ENCODE results near the gene KCNH4. TPM values are rescaled to one million over a fixed set of nuclear protein-coding genes. Genes with fewer than 3 reads are reported as not detected.

Gene KCNH4
- total RNA-seq: 0.21 TPM in 1 of 2 replicates, not detected in the other

DNA sequence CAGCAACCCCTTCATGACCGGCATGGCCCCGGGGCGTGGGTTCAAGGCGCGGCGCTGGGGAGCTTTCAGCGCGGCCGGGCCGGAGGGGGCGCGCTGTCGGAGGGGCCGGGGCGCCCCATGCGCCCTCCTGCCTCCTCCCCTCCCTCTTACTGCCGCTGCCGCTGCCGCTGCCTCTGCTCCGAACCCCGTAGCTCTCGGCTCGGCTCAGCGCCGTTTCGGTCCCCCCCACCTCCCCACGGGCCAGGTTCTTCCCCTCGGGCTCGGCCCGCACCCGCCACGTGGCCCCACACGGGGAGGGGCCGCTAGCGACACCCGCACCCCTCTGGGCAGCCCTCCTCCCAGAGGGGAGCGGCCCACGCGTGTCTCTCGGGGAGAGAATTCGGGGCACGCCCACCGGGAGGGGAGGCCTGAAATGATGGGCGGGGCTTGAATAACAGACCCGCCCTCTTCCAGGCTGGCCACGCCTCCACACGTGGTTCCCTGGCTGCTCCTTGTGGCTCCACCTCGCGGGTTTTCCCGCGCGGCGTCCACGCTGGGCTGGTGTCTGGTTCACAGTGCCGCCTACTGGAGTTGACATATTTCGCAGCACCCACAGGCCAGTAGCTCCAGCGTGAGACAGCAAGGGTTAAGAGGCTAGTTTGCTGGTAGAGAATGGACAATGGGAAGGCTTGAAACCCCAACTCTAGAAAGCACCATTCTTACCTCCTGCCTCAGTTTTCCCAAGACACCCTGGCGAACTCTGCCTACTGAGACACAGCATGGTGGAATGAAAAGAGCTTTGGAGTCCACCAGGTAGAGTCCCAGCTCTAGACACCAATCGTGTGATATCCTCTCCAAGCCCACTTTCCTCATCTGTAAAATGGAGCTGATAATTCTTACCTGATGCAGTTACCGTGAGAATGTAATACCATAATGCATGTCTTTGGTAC lies at the start of gene KCNH4:
KCNH4 (minus strand) TSS at position 221 of the 929 bp plus-strand sequence; CDS start at position 24, 197 bp downstream.

DNA sequence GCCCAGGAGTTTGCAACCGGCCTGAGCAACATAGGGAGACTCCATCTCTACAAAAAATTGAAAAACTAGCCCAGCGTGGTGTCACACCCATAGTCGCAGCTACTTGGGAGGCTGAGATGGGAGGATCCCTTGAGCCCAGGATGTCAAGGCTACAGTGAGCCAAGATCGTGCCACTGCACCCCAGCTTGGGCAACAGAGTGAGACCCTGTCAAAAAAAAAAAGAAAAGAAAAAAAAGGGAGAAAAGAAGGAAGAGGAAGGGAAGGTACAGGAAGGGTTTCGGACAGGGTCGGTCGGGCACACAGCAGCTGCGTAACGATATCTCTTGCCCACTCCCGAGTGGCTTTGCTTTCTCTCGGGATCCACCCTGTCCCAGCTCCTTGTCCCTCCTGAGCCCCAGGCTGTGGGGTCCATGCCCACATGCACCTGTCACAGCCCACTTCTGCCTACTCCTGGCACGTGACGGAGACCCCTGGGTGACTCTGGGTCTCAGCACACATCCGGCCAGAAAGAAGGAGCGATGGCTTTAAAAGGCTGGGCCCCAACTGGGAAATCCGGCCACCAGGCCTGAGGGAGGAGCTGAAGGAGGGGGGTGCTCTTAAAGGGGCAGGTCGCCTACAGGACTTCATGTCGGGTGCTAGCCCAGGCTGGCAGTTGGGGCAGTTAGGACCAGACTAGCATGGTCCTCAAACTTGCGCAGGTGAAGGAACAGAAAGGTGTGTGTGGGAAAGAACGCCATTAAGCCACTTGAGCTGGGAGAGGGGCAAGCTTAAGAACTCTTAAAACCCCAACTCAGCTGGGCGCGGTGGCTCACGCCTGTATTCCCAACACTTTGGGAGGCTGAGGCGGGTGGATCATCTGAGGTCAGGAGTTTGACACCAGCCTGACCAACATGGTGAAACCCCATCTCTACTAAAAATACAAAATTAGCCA lies 13.3 kb upstream of the KCNH4 start, which contains the start of gene GHDC:
GHDC (minus strand) TSS at position 526 of the 931 bp plus-strand sequence. CDS start 913 bp downstream, outside the sequence.

DNA sequence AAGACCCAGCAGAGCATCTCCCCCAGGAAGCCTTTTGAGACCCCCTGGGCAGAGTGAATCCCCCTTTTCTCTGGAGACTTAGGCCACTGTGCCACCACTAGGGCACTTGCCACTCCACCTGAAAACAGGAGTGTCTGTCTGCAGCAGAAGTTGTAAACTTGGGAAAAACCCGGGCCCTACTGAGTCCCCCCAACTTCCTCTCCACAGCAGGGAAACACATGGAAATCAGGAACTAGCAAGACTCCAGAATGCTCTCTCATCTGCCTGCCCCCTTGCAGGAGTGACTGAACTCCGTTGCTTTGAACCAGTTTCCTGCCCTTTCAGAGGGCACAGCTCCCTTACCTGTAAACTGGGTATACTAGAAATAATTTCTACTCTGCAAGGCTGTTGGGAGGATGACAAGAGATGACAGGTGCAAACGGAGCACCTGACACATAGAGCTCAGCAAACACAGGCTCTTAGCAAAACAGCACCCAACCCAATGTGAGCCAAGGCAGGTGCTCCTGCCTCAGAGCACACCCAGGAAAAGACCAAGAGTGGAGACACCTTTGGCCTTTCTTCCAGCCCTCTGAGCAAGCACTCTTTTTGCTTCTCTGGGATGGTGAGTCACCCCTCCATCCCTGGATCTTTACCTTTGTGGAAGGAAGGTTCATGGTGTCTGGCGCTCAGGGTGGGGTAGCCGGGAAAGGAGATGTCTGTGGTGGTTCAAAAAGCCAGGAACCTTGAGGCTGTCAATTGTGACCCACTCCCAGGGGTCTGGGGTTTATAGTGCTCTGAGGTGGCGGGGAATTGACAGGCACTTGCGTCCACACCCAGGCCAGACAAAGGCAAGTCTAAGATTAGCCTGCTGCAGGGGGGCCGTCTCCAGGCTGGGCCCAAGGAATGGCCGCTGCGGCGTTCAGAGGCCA lies 4.0 kb upstream of the KCNH4 start, which contains the start of gene HCRT:
HCRT (minus strand) TSS at position 740 of the 908 bp plus-strand sequence; CDS start at position 653, 87 bp downstream.

DNA sequence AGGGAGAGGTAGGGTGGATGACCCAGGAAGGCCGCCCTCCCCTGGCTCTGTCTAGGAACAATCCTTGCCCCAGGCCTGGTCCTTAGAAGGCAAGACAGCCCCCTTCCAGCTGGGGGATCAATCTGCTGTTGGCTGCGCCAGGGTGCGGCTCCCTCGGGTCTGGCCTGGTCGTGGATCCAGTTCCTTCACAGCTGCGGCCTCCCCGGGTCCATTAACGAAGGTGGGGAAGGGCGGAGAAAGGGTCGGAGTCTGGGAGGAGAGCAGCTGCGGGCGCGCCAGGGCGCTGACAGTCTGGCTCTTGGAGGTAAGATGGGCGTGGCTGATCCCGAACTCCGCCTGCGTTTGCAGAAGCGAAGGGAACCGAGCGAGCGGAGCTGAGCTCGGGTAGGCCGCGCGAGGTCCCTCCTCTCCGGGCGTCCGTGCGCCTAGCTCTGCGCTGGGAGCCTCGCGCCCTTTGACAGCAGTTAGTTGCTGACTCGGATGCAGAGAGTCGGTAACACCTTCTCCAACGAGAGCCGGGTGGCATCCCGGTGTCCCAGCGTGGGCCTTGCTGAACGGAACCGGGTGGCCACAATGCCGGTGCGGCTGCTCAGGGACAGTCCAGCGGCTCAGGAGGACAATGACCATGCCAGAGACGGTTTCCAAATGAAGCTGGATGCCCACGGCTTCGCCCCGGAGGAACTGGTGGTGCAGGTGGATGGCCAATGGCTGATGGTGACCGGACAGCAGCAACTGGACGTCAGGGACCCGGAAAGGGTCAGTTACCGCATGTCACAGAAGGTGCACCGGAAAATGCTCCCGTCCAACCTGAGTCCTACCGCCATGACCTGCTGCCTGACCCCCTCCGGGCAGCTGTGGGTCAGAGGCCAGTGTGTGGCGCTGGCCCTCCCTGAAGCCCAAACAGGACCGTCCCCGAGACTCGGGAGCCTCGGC lies 58.3 kb downstream of the KCNH4 start, which contains the start of gene HSPB9:
HSPB9 (plus strand) TSS at position 434 of the 933 bp plus-strand sequence; CDS start at position 481, 47 bp downstream.

DNA sequence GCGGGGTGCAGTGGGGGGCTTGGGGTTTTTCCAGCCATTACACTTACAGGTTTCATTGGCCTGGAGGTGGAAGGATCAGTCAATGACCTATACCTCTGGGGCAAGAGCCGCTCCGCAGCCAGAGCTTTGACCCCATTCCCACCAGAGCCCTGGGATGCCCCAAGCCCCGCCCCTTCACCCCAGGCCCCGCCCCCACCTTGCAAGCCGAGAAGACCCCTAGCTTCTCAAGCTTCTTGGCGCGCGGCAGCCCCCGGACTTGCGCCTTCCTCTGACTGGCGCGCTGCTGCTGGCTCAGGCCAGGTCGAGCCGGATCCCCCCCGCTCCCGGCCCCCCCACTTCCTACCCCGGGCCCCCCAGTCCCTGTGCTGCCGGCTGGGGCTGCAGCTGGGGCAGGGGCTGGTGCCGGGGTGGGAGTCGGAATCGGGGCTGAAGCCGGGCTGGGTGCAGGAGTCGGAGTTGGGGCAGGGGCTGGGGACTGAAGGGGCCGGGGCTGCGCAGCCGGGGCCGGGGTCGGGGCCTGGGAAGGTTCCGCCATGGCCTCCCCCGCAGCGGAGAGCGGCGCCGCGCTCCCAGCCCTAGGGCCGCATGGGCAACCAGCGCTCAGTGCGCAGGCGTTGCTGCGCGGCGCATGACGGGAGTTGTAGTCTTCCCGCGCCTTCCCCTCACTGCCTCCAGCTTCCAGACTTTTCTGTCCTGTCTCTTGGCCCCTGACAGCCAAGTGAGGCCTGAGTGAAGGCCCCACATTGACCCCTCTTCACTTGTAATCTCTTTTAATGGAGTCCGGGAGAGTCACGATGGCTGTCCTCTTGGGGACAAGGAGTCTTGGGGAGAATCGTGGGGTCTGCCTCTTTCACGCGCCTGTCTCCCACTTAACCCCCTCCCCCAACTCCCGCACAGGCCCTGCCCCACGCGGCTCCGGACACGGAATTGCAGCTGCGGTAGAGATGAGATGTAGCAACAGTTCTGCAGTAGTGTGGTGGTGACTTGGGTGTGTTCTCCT lies 59.9 kb downstream of the KCNH4 start, which contains the start of gene KAT2A:
KAT2A (minus strand) TSS at position 598 of the 1,000 bp plus-strand sequence; CDS start at position 535, 63 bp downstream.

DNA sequence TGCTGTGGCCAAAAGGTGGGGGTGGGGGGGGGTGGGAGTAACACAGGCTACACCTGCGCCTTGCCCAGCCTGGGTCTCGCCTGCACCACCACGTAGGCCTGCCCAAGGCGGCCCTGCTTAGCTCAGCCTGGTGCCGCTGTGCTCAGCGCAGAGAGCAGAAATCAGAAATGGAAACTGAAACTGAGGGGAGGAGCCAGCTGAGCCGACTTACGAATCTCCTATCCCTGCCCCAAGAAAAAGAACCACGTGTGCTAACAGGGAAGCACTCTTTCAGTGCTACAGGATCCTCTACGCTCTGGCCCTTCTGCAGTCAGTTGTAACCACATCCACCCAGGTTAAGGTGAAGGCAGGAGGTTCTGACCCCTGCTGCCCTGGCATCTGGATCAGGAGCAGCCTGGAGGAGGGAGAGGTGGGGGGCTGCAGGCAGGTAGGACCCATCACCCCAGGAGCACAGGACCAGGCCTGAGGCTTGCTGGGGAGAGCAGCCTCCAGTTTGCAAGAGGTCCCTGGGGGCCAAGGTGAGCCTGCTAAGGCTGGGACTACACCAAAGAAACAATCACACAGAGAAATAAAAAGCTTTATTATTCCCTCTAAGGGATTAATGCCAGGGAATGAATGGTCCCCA lies 68.3 kb downstream of the KCNH4 start, which contains the start of gene DHX58:
DHX58 (minus strand) TSS at position 163 of the 625 bp plus-strand sequence. CDS start 822 bp downstream, outside the sequence.

Other genes starting within 250 kb of the KCNH4 start
- 22.0 and 36.4 TPM in 2 replicates for gene CNP, start 214.3 kb downstream of the KCNH4 start, total RNA-seq
- gene DNAJC7, start 163.7 kb downstream of the KCNH4 start, total RNA-seq: 41.1 and 48.0 TPM in 2 replicates
- 17.9 and 23.4 TPM in 2 replicates for gene NKIRAS2, start 161.1 kb downstream of the KCNH4 start, total RNA-seq
- gene C17orf113, start 130.5 kb downstream of the KCNH4 start, total RNA-seq: 0.48 and 0.64 TPM in 2 replicates
- under 0.01 TPM in 1 of 2 replicates, not detected in the other for gene ZNF385C, start 82.7 kb downstream of the KCNH4 start, total RNA-seq
- gene DHX58, start 68.4 kb downstream of the KCNH4 start, total RNA-seq: 6.0 and 10.8 TPM in 2 replicates
- 10.9 and 12.5 TPM in 2 replicates for gene KAT2A, start 59.8 kb downstream of the KCNH4 start, total RNA-seq
- not detected in 2 replicates for gene HSPB9, start 58.3 kb downstream of the KCNH4 start, total RNA-seq
- gene RAB5C, start 26.2 kb downstream of the KCNH4 start, total RNA-seq: 48.2 and 67.5 TPM in 2 replicates
- not detected in 2 replicates for gene HCRT, start 4.3 kb upstream of the KCNH4 start, total RNA-seq
- 11.3 and 12.8 TPM in 2 replicates for gene GHDC, start 13.4 kb upstream of the KCNH4 start, total RNA-seq
- gene STAT5B, start 95.2 kb upstream of the KCNH4 start, total RNA-seq: 15.4 and 17.7 TPM in 2 replicates
- 1.3 and 17.4 TPM in 2 replicates for gene STAT5A, start 107.4 kb upstream of the KCNH4 start, total RNA-seq
- 63.9 and 76.6 TPM in 2 replicates for gene STAT3, start 207.3 kb upstream of the KCNH4 start, total RNA-seq
- 85.0 and 210 TPM in 2 replicates for gene CAVIN1, start 242.1 kb upstream of the KCNH4 start, total RNA-seq

Measured in tracheal epithelial cell (primary cell).